HUES48 (cell line): ENCODE data around the gene HOXD3.

ENCODE experiments used
- H3K27ac ChIP-seq: one replicate; pipeline ENCODE4 v1.7.0; 2013; ENCODE audit warnings: low read depth, low read length, inconsistent platforms
- H3K27me3 ChIP-seq: 2 replicates; pipeline ENCODE4 v1.6.1; 2013; ENCODE audit warnings: mild to moderate bottlenecking, low read length; ENCODE audit not compliant: control insufficient read depth, insufficient read depth
- H3K36me3 ChIP-seq: 2 replicates; pipeline ENCODE4 v1.6.1; 2013; ENCODE audit warnings: low read length; ENCODE audit not compliant: control insufficient read depth, insufficient read depth
- H3K4me1 ChIP-seq: 2 replicates; pipeline ENCODE4 v1.6.1; 2013; ENCODE audit warnings: mild to moderate bottlenecking, low read length; ENCODE audit not compliant: control insufficient read depth, insufficient read depth
- H3K4me3 ChIP-seq: 2 replicates; pipeline ENCODE4 v1.5.1; 2013; ENCODE audit warnings: mild to moderate bottlenecking, low read depth, low read length
- H3K9ac ChIP-seq: 2 replicates; pipeline ENCODE4 v1.6.1; 2013; ENCODE audit warnings: mild to moderate bottlenecking, low read depth, low read length, moderate library complexity
- H3K9me3 ChIP-seq: 2 replicates; pipeline ENCODE4 v1.6.1; 2013; ENCODE audit warnings: low read length; ENCODE audit not compliant: control insufficient read depth, insufficient read depth

The HOXD3 gene

DNA sequence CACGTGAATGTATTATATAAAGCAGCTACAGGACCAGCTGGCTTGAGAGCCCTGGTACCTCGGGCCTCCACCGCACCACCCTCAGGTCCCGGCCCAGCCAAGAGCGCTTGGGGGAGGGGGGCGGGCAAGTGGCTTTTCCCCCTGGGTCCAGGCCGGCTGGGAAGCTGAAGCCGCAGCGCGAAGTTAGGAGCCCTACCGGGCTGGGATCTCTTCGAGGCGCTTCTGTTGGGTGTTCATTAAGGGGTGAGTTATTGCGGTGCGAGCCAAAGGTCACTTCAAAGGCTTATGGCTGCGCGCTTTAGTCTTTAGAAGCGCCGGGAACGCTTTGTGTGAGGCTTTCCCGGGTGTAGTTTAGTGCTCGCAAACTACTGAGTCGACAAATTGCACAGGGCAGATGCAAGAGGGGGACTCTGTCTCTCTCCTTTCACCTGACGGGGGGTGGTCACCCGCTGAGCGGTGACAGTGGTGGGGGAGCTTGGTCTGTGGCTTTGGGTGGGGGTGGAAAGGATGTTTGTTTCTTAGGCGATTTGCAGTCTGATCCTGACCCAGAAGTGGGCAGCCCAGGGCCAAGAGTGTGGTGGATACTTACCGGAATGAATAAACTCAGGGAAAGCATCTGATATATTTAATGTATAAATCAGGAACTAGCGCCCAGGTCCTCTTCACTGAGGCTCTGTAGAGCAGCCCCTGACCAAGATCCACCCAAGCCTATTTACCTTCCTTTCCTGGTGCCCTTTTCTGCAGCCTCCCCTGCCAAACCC, 6.0 kb downstream of the HOXD3 start:
- H3K9ac ChIP-seq: no peak overlapping the region
- peaks cover 100% of the 10 kb centered on the region for H3K27me3 ChIP-seq

DNA sequence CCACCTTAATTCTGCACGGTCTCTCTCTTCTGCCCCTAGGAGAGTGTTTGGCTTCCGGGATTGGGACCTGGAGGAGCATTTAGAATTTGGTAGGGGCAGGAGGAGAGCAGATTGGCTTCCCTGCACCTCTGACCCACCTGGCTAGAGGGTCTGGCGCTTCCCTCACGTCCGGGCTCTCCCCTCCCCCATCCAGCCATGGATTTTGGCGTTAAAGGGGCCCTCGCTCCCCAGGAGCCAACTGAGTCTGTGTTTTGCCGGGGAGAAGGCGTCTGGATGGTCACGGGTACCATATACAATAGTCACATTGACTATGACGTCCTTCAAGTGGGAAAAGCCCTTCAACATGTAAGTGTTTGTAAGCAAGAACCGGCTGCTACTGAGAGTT, 6.6 kb downstream of the HOXD3 start:
- Histone ChIP-seq H3K9ac (no peak overlapping the region), H3K4me1 (peaks cover 14% of the 10 kb centered on the region), H3K27me3 (peaks cover 100% of the 10 kb centered on the region), H3K4me3 (no peak overlapping the region), H3K27ac (no peak overlapping the region), H3K9me3 (no peaks in the 10 kb centered on the region), H3K36me3 (no peaks in the 10 kb centered on the region)

More for the DNA sequence above, 6.0 kb downstream of the HOXD3 start:
- no peaks in the 10 kb centered on the region for H3K9me3 ChIP-seq
- no peak overlapping the region for H3K27ac ChIP-seq
- no peak overlapping the region for H3K4me3 ChIP-seq
- H3K36me3 ChIP-seq: no peaks in the 10 kb centered on the region
- peaks cover 14% of the 10 kb centered on the region for H3K4me1 ChIP-seq

DNA sequence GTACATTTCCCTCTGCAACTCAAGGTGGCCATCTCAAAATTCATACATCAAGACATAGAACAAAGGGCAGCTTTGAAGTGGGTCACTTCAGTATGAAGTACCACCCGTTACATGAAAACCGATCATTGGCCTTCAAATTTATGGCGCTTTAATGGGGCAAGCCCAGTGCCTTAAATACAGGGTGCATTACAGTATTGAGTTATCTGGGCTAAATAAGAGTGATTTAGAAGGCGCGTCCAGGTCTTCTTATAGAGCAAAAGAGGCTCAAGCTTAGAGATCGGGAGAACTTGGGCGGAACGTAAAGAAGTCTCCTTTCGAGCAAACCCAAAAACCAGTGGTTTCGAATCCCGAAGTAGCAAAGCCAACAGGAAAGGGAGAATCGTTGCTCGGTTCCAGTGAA, 7.1 kb downstream of the HOXD3 start:
- H3K36me3 ChIP-seq: no peaks in the 10 kb centered on the region
- H3K4me3 ChIP-seq: no peak overlapping the region
- peaks cover 100% of the 10 kb centered on the region for H3K27me3 ChIP-seq
- no peak overlapping the region for H3K9ac ChIP-seq
- peaks cover 14% of the 10 kb centered on the region for H3K4me1 ChIP-seq
- no peak overlapping the region for H3K27ac ChIP-seq
- no peaks in the 10 kb centered on the region for H3K9me3 ChIP-seq

DNA sequence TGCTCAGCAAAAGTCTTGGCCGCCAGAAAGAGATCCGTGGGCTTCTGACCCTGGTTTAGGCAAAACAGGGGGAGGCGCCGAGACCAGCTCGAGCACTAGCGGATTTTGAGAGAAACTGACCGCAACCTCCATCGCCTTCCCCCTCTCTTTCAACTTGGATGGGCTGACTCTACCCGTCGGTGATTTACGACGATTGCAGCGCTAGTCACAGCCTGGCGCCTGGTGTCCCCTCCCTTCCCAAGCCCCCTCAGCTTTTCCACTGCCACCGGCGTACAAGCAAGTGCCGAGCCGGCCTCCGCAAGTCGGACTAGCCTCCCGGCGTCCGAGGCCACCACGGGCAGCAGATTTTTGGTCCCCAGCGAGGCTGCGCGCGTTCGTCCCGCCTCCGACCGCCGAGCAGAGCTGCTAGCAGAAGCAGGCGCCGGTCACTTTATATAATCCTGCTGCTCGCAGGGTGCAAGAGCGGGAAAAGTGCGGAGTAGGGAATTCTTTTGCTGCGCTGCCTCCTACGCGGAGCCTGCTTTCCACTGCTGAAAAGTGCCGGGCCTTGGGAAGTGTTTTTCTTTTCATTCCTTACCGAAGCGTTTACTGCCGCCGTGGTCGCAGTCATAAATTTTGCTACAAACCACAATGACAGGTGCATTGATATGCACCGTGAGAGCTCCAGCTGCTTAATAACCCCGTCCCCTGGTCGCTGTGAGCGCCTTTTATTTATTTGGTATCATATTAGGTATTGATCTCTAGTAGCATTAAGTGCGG, 7.7 kb downstream of the HOXD3 start:
- no peak overlapping the region for H3K9ac ChIP-seq
- H3K27me3 ChIP-seq: peaks cover 100% of the 10 kb centered on the region
- no peak overlapping the region for H3K4me3 ChIP-seq
- no peaks in the 10 kb centered on the region for H3K36me3 ChIP-seq
- H3K4me1 ChIP-seq: peaks cover 14% of the 10 kb centered on the region
- H3K9me3 ChIP-seq: no peaks in the 10 kb centered on the region
- no peak overlapping the region for H3K27ac ChIP-seq

DNA sequence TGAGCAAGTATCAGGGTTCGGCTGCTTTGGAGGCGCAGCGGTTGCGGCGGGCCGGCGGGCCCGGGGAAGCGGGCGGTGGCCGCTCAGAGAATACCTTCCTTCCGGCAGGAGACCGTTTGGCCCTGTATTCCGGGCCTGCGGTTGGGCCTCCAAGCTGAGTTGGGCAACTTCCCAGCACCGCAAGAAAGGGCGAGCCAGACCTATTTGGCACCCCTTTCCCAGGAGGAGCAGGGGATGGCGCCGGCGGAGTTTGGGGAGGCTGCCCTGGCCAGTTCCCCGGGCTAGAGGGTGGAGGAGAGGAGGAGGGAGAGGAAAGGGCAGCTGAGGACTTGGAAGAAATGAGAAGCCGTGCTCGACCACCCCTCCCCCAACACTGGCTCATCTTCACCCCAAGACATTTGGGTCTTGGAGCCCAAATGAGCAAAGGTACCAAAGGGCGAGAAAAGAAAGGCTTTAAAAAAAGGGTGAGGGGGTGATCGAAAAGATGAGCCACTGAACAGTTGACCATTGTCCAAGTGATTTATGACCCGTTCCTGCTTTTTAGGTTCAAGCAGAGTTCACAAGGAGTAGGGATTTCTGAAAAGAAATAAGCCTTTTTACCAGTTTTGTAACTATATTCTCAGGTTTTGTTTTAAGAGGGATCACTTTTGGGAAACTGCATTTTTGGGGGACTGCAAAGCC, 8.4 kb downstream of the HOXD3 start:
- Histone ChIP-seq H3K27me3 (peaks cover 100% of the 10 kb centered on the region), H3K9ac (no peak overlapping the region), H3K27ac (no peak overlapping the region), H3K4me3 (no peak overlapping the region), H3K36me3 (no peaks in the 10 kb centered on the region), H3K4me1 (peaks cover 7% of the 10 kb centered on the region), H3K9me3 (no peaks in the 10 kb centered on the region)

DNA sequence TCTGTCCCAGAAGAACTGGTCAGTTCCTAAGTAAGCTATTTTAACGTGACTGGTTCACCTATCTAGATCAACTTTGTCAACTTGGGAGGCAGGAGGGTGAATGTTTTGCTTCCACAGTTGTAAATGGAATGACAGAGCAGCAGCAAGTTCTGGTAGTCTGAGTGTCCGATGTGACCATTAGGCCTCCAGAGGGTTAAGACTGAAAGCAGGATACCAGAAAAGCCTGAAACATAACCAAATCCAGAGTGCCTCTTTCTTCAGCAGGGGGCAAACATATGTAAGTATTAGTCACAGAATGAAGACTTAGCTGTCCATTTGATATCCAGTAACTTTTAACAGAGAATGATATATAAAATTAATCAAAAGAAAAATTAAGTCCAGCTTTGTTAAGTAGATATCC, 9.2 kb downstream of the HOXD3 start:
- H3K9me3 ChIP-seq: no peaks in the 10 kb centered on the region
- no peak overlapping the region for H3K9ac ChIP-seq
- H3K4me3 ChIP-seq: no peak overlapping the region
- no peaks in the 10 kb centered on the region for H3K36me3 ChIP-seq
- H3K27me3 ChIP-seq: peaks cover 100% of the 10 kb centered on the region
- H3K4me1 ChIP-seq: peaks cover 7% of the 10 kb centered on the region
- no peak overlapping the region for H3K27ac ChIP-seq

DNA sequence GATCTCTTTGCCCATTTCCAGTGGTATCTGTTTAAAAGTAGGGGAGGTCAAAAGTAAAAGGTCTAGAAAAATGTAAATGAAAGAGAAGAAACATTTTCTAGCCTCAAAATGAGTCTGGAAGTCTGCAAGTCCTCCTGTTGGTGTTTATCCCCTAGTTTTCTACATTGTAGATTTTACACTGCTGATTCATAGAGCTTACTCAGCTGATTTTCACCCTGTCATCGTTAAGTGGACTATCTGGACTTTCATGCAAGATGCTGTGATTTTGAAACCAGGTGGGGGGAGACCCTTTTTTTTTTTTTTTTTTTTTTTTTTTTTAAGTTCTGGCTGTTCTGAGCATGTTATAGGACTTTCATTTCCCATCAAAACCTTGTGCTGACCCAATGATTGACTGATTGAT, 10.3 kb downstream of the HOXD3 start:
- Histone ChIP-seq H3K4me1 (peaks cover 9% of the 10 kb centered on the region), H3K9me3 (no peaks in the 10 kb centered on the region), H3K27ac (no peak overlapping the region), H3K36me3 (no peaks in the 10 kb centered on the region), H3K27me3 (peaks cover 100% of the 10 kb centered on the region), H3K4me3 (no peak overlapping the region), H3K9ac (no peak overlapping the region)

DNA sequence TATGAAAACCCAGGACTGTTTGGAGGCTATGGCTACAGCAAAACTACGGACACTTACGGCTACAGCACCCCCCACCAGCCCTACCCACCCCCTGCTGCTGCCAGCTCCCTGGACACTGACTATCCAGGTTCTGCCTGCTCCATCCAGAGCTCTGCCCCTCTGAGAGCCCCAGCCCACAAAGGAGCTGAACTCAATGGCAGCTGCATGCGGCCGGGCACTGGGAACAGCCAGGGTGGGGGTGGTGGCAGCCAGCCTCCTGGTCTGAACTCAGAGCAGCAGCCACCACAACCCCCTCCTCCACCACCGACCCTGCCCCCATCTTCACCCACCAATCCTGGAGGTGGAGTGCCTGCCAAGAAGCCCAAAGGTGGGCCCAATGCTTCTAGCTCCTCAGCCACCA, 12.1 kb downstream of the HOXD3 start:
- Histone ChIP-seq H3K4me1 (peaks cover 12% of the 10 kb centered on the region), H3K36me3 (no peaks in the 10 kb centered on the region), H3K9ac (no peak overlapping the region), H3K27ac (no peak overlapping the region), H3K27me3 (peaks cover 100% of the 10 kb centered on the region), H3K4me3 (no peak overlapping the region), H3K9me3 (no peaks in the 10 kb centered on the region)

DNA sequence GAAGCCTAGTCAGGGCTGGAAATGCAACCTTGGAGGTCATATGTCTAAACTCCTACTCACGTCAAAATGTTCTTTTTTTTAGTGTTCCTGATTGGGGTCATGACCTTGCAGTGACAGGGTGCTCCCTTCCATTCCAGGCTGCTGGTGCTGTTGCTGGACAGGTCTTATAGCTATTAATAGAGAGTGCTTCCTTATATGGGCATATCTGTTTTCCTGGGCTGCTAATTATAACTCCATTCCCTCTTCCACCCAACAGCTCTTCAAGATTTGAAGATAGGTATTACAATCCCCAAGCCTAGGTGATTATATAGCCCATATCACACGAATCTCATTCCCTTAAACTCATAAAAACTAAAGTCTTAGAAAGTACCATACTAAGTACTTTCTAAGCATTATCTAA, 12.6 kb downstream of the HOXD3 start:
- no peak overlapping the region for H3K9ac ChIP-seq
- H3K27ac ChIP-seq: no peak overlapping the region
- H3K27me3 ChIP-seq: peaks cover 100% of the 10 kb centered on the region
- no peaks in the 10 kb centered on the region for H3K9me3 ChIP-seq
- no peak overlapping the region for H3K4me3 ChIP-seq
- H3K36me3 ChIP-seq: no peaks in the 10 kb centered on the region
- peaks cover 12% of the 10 kb centered on the region for H3K4me1 ChIP-seq

DNA sequence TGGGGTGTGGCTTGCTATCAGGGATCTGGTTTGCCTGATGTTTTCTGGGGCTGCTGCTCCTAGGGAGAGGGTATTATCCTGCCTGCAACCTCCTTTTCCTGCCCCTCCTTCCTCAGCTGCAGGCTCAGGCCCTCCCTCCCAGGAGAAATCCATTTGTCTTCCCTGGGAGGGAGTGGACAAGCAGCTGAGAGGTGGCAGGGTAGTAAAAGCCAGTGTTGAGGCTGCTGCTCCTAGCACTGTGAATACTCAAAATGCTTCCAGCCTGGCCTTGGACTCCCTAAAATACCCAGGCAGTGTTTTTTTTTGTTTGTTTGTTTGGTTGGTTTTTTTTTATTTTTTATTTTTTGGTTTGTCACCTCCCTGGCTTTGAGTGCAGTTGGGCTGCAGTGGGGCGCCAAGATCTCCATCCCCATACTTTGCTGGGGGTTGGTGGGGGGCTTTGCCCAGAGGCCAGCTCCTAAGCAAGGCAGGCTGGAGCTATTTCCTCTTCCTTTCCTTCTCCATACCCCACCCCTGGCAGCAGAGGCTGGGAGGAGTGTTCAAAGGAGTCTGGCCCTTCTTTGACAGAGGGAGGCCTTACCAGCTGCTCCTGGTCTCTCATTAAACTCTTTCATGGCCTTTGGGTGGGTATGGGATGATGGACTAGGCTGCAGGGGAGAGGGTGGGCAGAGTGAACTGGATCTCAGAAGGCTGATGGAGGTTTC, 13.6 kb downstream of the HOXD3 start:
- H3K4me1 ChIP-seq: peaks cover 15% of the 10 kb centered on the region
- no peak overlapping the region for H3K9ac ChIP-seq
- H3K9me3 ChIP-seq: no peaks in the 10 kb centered on the region
- H3K27me3 ChIP-seq: peaks cover 100% of the 10 kb centered on the region
- H3K27ac ChIP-seq: no peak overlapping the region
- no peak overlapping the region for H3K4me3 ChIP-seq
- no peaks in the 10 kb centered on the region for H3K36me3 ChIP-seq
